Thoracic aorta (tissue), 2 donors: Measurements from ENCODE around the gene TSC2. TPM values are rescaled to one million over a fixed set of nuclear protein-coding genes. Genes with fewer than 3 reads are reported as not detected.

ENCODE experiments used
- ATAC-seq: fragments of 150-250 bp; one replicate; pipeline ENCODE4 v1.8.0; 2017; ENCODE audit warnings: low read depth; ENCODE audit not compliant: insufficient number of reproducible peaks, low FRiP score
- DNase-seq: peaks from one replicate; pipeline ENCODE4 v3.0.0-alpha.2; 2020; ENCODE audit warnings: low spot score
- H3K27ac ChIP-seq, 2 donors: fragments of 200-600 bp; sonication (generic); 1 replicate in 1 of 2; 2 replicates in 1 of 2; pipeline ENCODE4 v1.5.1; 2016; ENCODE audit warnings: mild to moderate bottlenecking in 2 of 2, moderate library complexity in 2 of 2
- H3K27me3 ChIP-seq: fragments of 200-600 bp; sonication (generic); replicated peaks from 2 replicates; pipeline ENCODE4 v1.6.0; 2016; ENCODE audit warnings: mild to moderate bottlenecking; ENCODE audit not compliant: insufficient read depth
- H3K36me3 ChIP-seq: fragments of 200-600 bp; sonication (generic); one replicate; pipeline ENCODE4 v1.5.1; 2016
- H3K4me1 ChIP-seq, 2 donors: fragments of 200-600 bp; sonication (generic); 1 replicate in 1 of 2; 2 replicates in 1 of 2; pipeline versions ENCODE4 v1.5.1 to v1.6.0; 2016; ENCODE audit warnings: low read depth in 2 of 2, mild to moderate bottlenecking in 1 of 2; ENCODE audit not compliant: control insufficient read depth in 1 of 2
- H3K4me3 ChIP-seq: fragments of 200-600 bp; sonication (generic); 2 replicates; pipeline ENCODE4 v1.5.1; 2016; ENCODE audit warnings: mild to moderate bottlenecking
- H3K9me3 ChIP-seq: fragments of 200-600 bp; sonication (generic); 2 replicates; pipeline ENCODE4 v1.5.1; 2016
- total RNA-seq, 2 donors: library from RNA; depleted of rRNA; stranded (reverse); fragments of >200 nt; gene quantifications; one replicate each; pipeline versions ENCODE4 v1.1.0 to v1.2.3, GENCODE V29; 2016
- TF ChIP-seq, protein P1 (sequence below): fragments of 200-600 bp; sonication (generic); IDR thresholded peaks from one replicate; pipeline ENCODE4 v1.5.1; 2019; ENCODE audit warnings: antibody characterized with exemption

The TSC2 gene
- total RNA-seq, 2 donors from 2014 or later = 112 to 123 TPM

DNA sequence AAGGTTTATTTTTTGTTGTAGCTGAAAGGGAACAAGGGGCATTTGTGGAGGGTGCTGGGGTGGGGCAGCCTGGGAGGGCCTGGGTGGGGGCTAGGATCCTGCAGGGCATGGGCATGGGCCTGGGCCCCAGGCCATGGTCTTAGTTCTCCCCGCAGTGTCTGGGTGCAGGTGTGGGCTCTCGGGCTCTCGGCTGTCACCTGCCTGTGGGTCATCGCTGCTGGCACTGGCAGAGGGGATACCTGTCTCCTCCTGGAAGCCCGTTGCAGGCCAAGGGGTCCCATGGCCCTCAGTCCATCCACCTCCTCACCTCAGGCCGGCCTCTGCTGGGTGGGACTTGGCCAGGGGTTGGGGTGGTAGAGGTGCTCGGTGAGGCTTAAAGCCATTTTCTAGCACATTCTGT, 30.3 kb downstream of the TSC2 start:
- Histone ChIP-seq H3K27ac (no peak overlapping the region), H3K4me3 (no peak overlapping the region), H3K9me3 (no peaks in the 10 kb centered on the region), H3K36me3 (peaks cover 34% of the 10 kb centered on the region), H3K27me3 (no peaks in the 10 kb centered on the region), H3K4me1 (no peaks in the 10 kb centered on the region)
- ATAC-seq = no peak
- no peak for DNase-seq
- TF ChIP-seq, protein P1, sequence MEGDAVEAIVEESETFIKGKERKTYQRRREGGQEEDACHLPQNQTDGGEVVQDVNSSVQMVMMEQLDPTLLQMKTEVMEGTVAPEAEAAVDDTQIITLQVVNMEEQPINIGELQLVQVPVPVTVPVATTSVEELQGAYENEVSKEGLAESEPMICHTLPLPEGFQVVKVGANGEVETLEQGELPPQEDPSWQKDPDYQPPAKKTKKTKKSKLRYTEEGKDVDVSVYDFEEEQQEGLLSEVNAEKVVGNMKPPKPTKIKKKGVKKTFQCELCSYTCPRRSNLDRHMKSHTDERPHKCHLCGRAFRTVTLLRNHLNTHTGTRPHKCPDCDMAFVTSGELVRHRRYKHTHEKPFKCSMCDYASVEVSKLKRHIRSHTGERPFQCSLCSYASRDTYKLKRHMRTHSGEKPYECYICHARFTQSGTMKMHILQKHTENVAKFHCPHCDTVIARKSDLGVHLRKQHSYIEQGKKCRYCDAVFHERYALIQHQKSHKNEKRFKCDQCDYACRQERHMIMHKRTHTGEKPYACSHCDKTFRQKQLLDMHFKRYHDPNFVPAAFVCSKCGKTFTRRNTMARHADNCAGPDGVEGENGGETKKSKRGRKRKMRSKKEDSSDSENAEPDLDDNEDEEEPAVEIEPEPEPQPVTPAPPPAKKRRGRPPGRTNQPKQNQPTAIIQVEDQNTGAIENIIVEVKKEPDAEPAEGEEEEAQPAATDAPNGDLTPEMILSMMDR = no peak

DNA sequence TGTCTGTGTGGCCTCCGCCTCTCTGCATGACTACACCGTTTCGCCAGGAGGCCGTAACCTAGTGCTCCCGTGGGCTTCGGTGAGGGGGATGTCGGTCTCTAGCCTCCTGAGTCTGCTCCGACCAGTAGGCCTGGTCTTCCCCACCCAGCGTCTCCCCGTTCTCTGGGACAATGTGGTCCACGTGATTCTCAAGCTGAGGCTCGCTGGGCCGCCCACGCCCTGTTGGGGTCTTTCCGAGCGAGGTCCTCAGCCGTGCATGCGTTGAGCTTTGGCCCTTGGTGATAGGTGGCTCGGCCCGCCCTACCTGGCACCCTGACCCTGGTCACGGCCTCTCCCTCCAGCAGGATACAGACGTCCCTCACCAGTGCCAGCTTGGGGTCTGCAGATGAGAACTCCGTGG, 30.9 kb downstream of the TSC2 start:
- Histone ChIP-seq H3K27ac (no peak overlapping the region), H3K36me3 (peaks cover 28% of the 10 kb centered on the region), H3K9me3 (no peaks in the 10 kb centered on the region), H3K4me3 (no peak overlapping the region), H3K27me3 (no peaks in the 10 kb centered on the region), H3K4me1 (no peaks in the 10 kb centered on the region)
- TF ChIP-seq, protein P1 = no peak
- no peak for ATAC-seq
- no peak for DNase-seq

DNA sequence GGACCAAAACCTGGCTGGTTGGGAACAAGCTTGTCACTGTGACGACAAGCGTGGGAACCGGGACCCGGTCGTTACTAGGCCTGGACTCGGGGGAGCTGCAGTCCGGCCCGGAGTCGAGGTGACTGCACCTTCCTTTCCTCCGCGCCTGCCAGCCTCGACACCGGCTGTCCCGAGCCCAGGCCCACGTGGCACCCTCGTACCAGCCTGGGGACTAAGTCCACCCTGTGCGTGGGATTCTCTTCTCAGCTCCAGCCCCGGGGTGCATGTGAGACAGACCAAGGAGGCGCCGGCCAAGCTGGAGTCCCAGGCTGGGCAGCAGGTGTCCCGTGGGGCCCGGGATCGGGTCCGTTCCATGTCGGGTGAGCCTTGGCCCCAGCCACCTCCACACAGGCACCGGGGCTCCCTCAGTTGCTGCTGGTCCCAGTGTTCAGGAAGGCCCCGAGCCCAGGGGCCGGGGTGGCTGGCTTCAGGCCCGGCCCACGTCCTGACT, 31.6 kb downstream of the TSC2 start:
- no peak overlapping the region for H3K27ac ChIP-seq
- peaks cover 25% of the 10 kb centered on the region for H3K36me3 ChIP-seq
- H3K4me1 ChIP-seq = no peaks in the 10 kb centered on the region
- DNase-seq (no peak), ATAC-seq (no peak)
- H3K27me3 ChIP-seq = no peaks in the 10 kb centered on the region
- H3K9me3 ChIP-seq = no peaks in the 10 kb centered on the region
- TF ChIP-seq, protein P1 = no peak
- H3K4me3 ChIP-seq = no peak overlapping the region

DNA sequence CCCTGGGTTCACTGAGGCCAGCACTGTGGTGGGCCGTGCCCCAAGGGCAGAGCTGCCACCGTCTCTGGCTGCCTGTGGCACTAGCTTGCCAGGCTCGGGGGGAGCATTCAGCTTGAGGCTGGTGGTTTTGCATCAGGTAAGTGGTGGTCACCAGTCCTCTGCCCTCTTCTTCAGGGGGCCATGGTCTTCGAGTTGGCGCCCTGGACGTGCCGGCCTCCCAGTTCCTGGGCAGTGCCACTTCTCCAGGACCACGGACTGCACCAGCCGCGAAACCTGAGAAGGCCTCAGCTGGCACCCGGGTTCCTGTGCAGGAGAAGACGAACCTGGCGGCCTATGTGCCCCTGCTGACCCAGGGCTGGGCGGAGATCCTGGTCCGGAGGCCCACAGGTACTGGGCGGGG, 32.2 kb downstream of the TSC2 start:
- H3K9me3 ChIP-seq = no peaks in the 10 kb centered on the region
- no peak for ATAC-seq
- H3K27me3 ChIP-seq = no peaks in the 10 kb centered on the region
- no peak overlapping the region for H3K4me3 ChIP-seq
- TF ChIP-seq, protein P1 = no peak
- H3K4me1 ChIP-seq = no peaks in the 10 kb centered on the region
- DNase-seq = no peak
- H3K36me3 ChIP-seq = peaks cover 21% of the 10 kb centered on the region
- H3K27ac ChIP-seq = no peak overlapping the region

DNA sequence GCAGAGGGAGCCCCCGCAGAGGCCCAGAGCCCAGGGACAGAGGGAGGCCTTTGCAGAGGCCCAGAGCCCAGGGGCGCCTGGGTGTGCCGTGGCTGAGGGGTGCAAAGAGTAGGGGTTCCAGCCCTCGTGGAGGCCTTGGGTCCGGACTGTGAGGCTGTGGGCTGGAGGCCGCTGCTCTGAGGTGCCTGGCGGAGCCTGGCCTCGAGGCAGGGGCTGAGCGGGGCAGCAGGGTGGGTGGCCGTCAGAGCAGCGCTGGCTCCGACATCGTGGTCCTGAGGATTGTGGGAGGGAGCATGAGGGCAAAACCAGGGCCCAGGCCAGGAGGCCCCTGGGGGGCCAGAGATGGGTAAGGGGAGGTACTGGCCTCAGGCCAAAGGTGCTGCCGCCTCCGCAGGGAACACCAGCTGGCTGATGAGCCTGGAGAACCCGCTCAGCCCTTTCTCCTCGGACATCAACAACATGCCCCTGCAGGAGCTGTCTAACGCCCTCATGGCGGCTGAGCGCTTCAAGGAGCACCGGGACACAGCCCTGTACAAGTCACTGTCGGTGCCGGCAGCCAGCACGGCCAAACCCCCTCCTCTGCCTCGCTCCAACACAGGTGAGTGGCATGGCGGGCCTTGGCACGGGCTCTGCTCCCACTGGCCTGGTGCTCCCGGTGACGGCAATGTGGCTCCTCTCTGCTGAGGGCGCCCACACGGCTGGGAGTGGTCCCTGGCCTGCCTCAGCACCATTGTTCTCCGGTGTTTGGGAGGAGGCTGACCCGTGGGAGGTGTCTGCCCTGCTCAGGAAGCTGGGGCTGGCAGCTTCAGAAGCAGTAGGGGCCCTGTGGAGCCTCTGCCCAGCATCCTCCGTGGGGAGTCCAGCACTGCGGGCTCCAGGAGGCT, 33.7 kb downstream of the TSC2 start:
- no peak for ATAC-seq

More for the DNA sequence above, 33.7 kb downstream of the TSC2 start:
- no peaks in the 10 kb centered on the region for H3K4me1 ChIP-seq
- TF ChIP-seq, protein P1 = no peak
- no peaks in the 10 kb centered on the region for H3K9me3 ChIP-seq
- no peak for DNase-seq
- H3K4me3 ChIP-seq = no peak overlapping the region
- H3K27me3 ChIP-seq = no peaks in the 10 kb centered on the region
- H3K27ac ChIP-seq = no peak overlapping the region
- H3K36me3 ChIP-seq = peaks cover 14% of the 10 kb centered on the region
